Measurements from ENCODE around the gene MAPK13. TPM values are rescaled to one million over a fixed set of nuclear protein-coding genes. Genes with fewer than 3 reads are reported as not detected.

The MAPK13 gene
- total RNA-seq, 1 experiment from 2014 or later, result 2.6 TPM

GRCh38 chr6:36126553-36127458 is 3.5 kb upstream of the MAPK13 start:
- no TSS peak for BruUV-seq (replicated peaks)
- peak; percentile 43 for DNase-seq (ENCODE audit: low spot score)
- no peak overlapping the region for H3K4me3 ChIP-seq (ENCODE audit: low read depth, low read length, poor library complexity, severe bottlenecking)
- no peaks in the 10 kb centered on the region for H3K27me3 ChIP-seq (replicated peaks; ENCODE audit: insufficient read depth, low read depth, low read length, poor library complexity)
- ChIA-PET CTCF (no interaction called here), POLR2A (ENCODE audit: low non-redundant PET) (no interaction called here)
- no peaks in the 10 kb centered on the region for H3K36me3 ChIP-seq (ENCODE audit: insufficient read depth, low read length, poor library complexity, severe bottlenecking)
- peaks cover 18% of the 10 kb centered on the region for H3K4me1 ChIP-seq (ENCODE audit: insufficient read depth, low read length, poor library complexity, severe bottlenecking)
- no peak overlapping the region for H3K27ac ChIP-seq (ENCODE audit: low read depth, low read length, poor library complexity, severe bottlenecking)
- no peaks in the 10 kb centered on the region for H3K9me3 ChIP-seq (ENCODE audit: low read depth, low read length, poor library complexity, severe bottlenecking)
- intact Hi-C loops (cut with micrococcal nuclease; ENCODE audit: unreplicated experiment), result loop anchor here (10.0 kb wide), 1 partner anchor 68 kb away; the partner anchor contains the start of gene BRPF3
- TF ChIP-seq CTCF (conservative IDR thresholded peaks at IDR 0.05; ENCODE audit: low read depth, low read length) (no peak), EZH2 (IDR thresholded peaks at IDR 0.05; ENCODE audit: borderline replicate concordance, low read depth, low read length, poor library complexity, severe bottlenecking) (no peak)

GRCh38 chr6:36127462-36128016 is 2.8 kb upstream of the MAPK13 start:
- no peak overlapping the region for H3K27ac ChIP-seq (ENCODE audit: low read depth, low read length, poor library complexity, severe bottlenecking)
- no peak for DNase-seq (ENCODE audit: low spot score)
- H3K4me1 ChIP-seq (ENCODE audit: insufficient read depth, low read length, poor library complexity, severe bottlenecking), result peaks cover 25% of the 10 kb centered on the region
- CTCF ChIA-PET, result no interaction called here
- no peak overlapping the region for H3K4me3 ChIP-seq (ENCODE audit: low read depth, low read length, poor library complexity, severe bottlenecking)
- no peak for TF ChIP-seq EZH2 (IDR thresholded peaks at IDR 0.05; ENCODE audit: borderline replicate concordance, low read depth, low read length, poor library complexity, severe bottlenecking)
- no peak for TF ChIP-seq CTCF (conservative IDR thresholded peaks at IDR 0.05; ENCODE audit: low read depth, low read length)
- H3K9me3 ChIP-seq (ENCODE audit: low read depth, low read length, poor library complexity, severe bottlenecking), result no peaks in the 10 kb centered on the region
- intact Hi-C loops (cut with micrococcal nuclease; ENCODE audit: unreplicated experiment), result loop anchor here (10.0 kb wide), 1 partner anchor 67 kb away; the partner anchor contains the start of gene BRPF3
- POLR2A ChIA-PET (ENCODE audit: low non-redundant PET), result no interaction called here
- BruUV-seq (replicated peaks), result no TSS peak
- no peaks in the 10 kb centered on the region for H3K27me3 ChIP-seq (replicated peaks; ENCODE audit: insufficient read depth, low read depth, low read length, poor library complexity)
- no peaks in the 10 kb centered on the region for H3K36me3 ChIP-seq (ENCODE audit: insufficient read depth, low read length, poor library complexity, severe bottlenecking)

GRCh38 chr6:36128073-36128472 is 2.2 kb upstream of the MAPK13 start:
- Histone ChIP-seq H3K27me3 (replicated peaks; ENCODE audit: insufficient read depth, low read depth, low read length, poor library complexity) (no peaks in the 10 kb centered on the region), H3K27ac (ENCODE audit: low read depth, low read length, poor library complexity, severe bottlenecking) (no peak overlapping the region), H3K9me3 (ENCODE audit: low read depth, low read length, poor library complexity, severe bottlenecking) (no peaks in the 10 kb centered on the region), H3K4me3 (ENCODE audit: low read depth, low read length, poor library complexity, severe bottlenecking) (no peak overlapping the region), H3K36me3 (ENCODE audit: insufficient read depth, low read length, poor library complexity, severe bottlenecking) (no peaks in the 10 kb centered on the region), H3K4me1 (ENCODE audit: insufficient read depth, low read length, poor library complexity, severe bottlenecking) (peaks cover 25% of the 10 kb centered on the region)
- POLR2A ChIA-PET (ENCODE audit: low non-redundant PET), result no interaction called here
- intact Hi-C loops (cut with micrococcal nuclease; ENCODE audit: unreplicated experiment), result loop anchor here (10.0 kb wide), 1 partner anchor 67 kb away; the partner anchor contains the start of gene BRPF3
- TF ChIP-seq EZH2 (IDR thresholded peaks at IDR 0.05; ENCODE audit: borderline replicate concordance, low read depth, low read length, poor library complexity, severe bottlenecking), result no peak
- no peak for TF ChIP-seq CTCF (conservative IDR thresholded peaks at IDR 0.05; ENCODE audit: low read depth, low read length)
- no peak for DNase-seq (ENCODE audit: low spot score)
- BruUV-seq (replicated peaks), result no TSS peak
- CTCF ChIA-PET, result no interaction called here
